Erythroblast (primary cell): ENCODE measurements around the gene SS18L1.

ENCODE experiments used
- GATA1 ChIP-seq: IDR thresholded peaks from 2 replicates; pipeline ENCODE4 v1.6.1; 2011; ENCODE audit warnings: low read depth, mild to moderate bottlenecking, control low read depth, low read length, moderate library complexity
- POLR2A ChIP-seq: IDR thresholded peaks from 2 replicates; pipeline ENCODE4 v1.6.1; 2011; ENCODE audit warnings: mild to moderate bottlenecking, low read length

- TF ChIP-seq POLR2A (no peak), GATA1 (no peak)
Observed at GRCh38 chr20:62118113-62119043, 25.2 kb upstream of the SS18L1 start.
